Heart left ventricle (tissue), 16 donors: ENCODE results near the gene NCOA3. TPM values are rescaled to one million over a fixed set of nuclear protein-coding genes. Genes with fewer than 3 reads are reported as not detected.

Source experiments
- ATAC-seq, 4 donors: fragments of 200-7000 bp; cut with Tn5 transposase; one replicate each; pipeline ENCODE4 v1.9.1; 2020 to 2022; ENCODE audit warnings: moderate library complexity in 4 of 4, mild to moderate bottlenecking in 3 of 4, moderate number of reproducible peaks in 1 of 4
- DNase-seq, 5 donors: peaks; one replicate each; pipeline ENCODE4 v3.0.0-alpha.2; 2020
- H3K27ac ChIP-seq, 12 donors: fragments of 200-600 bp; sonication (generic) in 4 of 12; one replicate each; pipeline versions ENCODE4 v1.5.0 to v1.8.0; 2016 to 2022; ENCODE audit warnings: mild to moderate bottlenecking in 2 of 12
- H3K27me3 ChIP-seq, 9 donors: fragments of 200-600 bp; sonication (generic) in 2 of 9; one replicate each; pipeline versions ENCODE4 v1.5.1 to v1.8.0; 2016 to 2022; ENCODE audit warnings: mild to moderate bottlenecking in 3 of 9
- H3K36me3 ChIP-seq, 9 donors: fragments of 200-600 bp; sonication (generic) in 2 of 9; one replicate each; pipeline versions ENCODE4 v1.5.0 to v1.8.0; 2018 to 2022; ENCODE audit warnings: mild to moderate bottlenecking in 2 of 9
- H3K4me1 ChIP-seq, 12 donors: fragments of 200-600 bp; sonication (generic) in 4 of 12; one replicate each; pipeline versions ENCODE4 v1.5.0 to v1.8.0; 2016 to 2022; ENCODE audit warnings: mild to moderate bottlenecking in 3 of 12
- H3K4me3 ChIP-seq, 12 donors: fragments of 200-600 bp; sonication (generic) in 4 of 12; one replicate each; pipeline versions ENCODE4 v1.5.0 to v1.8.0; 2017 to 2022; ENCODE audit warnings: mild to moderate bottlenecking in 9 of 12, moderate library complexity in 4 of 12
- H3K9me3 ChIP-seq, 12 donors: fragments of 200-600 bp; sonication (generic) in 4 of 12; one replicate each; pipeline versions ENCODE4 v1.5.0 to v1.8.0; 2016 to 2022; ENCODE audit warnings: mild to moderate bottlenecking in 1 of 12
- POLR2A ChIP-seq, 2 donors: fragments of 450-650 bp; IDR thresholded peaks; one replicate each; pipeline ENCODE4 v1.6.1; 2017; ENCODE audit warnings: antibody characterized with exemption in 2 of 2, mild to moderate bottlenecking in 2 of 2, moderate library complexity in 2 of 2
- WGBS, 4 donors: extraction: QIAGEN DNeasy Blood & Tissue Kit in 2 of 4; methylation state at CpG; one replicate each; pipeline versions ENCODE4 v1.1.5 to v1.1.7; 2013 to 2018; 5-methylcytosine and 5-hydroxymethylcytosine counted together
- intact Hi-C, 10 donors: fragments of 100-400 bp; cut with DNase I; formaldehyde crosslinking; loops; one replicate each; pipeline versions ENCODE4 v1.11.1 to v1.14.2; 2022
- polyA plus RNA-seq, 2 donors: library from polyadenylated mRNA; stranded (reverse); fragments of 200-250 nt; gene quantifications; one replicate each; pipeline ENCODE4 v1.2.3, GENCODE V29; 2013
- total RNA-seq, 9 donors: library from RNA; depleted of rRNA in 2 of 9; stranded (reverse); fragments of >200 nt in 2 of 9; fragmentation: NEBNext Ultra II Directional in 3 of 9; extraction: Animal tissue kit (Norgen Biotek cat#: 25700) in 3 of 9; gene quantifications; one replicate each; pipeline versions ENCODE4 v1.1.0 to v1.2.4, GENCODE V29; 2016 to 2023
- TF ChIP-seq, protein P1 (sequence below), 12 donors: fragments of 200-600 bp; sonication (generic) in 4 of 12; IDR thresholded peaks; one replicate each; pipeline versions ENCODE4 v1.5.0 to v1.8.0; 2018 to 2022; ENCODE audit warnings: antibody characterized with exemption in 12 of 12, mild to moderate bottlenecking in 5 of 12
- donor health status: ischemic (EF 13 %, LVEDD 7.1; RV severe dilation, severe dysfunction).
- donor health status: healthy with polysubstance abuse.
- donor health status: DM: no; HTN: yes; CAD: no.
- donor health status: DM: no; HTN: no; CAD: no.
- donor health status: ischemic (EF 25% LVEDD 6.9; RV normal size, moderate dysfunction).
- donor health status: ischemic (EF 25% LVEDD 5.7; RV mildly dilated, moderate dysfunction).
- donor health status: healthy.
- donor health status: DM: yes; HTN: yes; CAD: no.
- donor health status: ischemic (EF 35%, LVEDD 5.7; RV mildly dilated, moderate dysfunction).
- donor health status: nonischemic (EF 11% LVEDD 7.7; RV severe dilation, severe dysfunction).
- donor health status: DM: yes; HTN: yes; CAD: no.
- donor health status: PGD.
- donor health status: ischemic (EF 29% LVEDD 5.4; RV normal size, mild dysfunction).
- donor health status: nonischemic (EF 23%, LVEDD 6.1; RV moderate dilation, normal function).

Gene NCOA3
- total and polyA plus RNA-seq, 11 donors, result 6.7 to 39.3 (median 25.3) TPM

DNA sequence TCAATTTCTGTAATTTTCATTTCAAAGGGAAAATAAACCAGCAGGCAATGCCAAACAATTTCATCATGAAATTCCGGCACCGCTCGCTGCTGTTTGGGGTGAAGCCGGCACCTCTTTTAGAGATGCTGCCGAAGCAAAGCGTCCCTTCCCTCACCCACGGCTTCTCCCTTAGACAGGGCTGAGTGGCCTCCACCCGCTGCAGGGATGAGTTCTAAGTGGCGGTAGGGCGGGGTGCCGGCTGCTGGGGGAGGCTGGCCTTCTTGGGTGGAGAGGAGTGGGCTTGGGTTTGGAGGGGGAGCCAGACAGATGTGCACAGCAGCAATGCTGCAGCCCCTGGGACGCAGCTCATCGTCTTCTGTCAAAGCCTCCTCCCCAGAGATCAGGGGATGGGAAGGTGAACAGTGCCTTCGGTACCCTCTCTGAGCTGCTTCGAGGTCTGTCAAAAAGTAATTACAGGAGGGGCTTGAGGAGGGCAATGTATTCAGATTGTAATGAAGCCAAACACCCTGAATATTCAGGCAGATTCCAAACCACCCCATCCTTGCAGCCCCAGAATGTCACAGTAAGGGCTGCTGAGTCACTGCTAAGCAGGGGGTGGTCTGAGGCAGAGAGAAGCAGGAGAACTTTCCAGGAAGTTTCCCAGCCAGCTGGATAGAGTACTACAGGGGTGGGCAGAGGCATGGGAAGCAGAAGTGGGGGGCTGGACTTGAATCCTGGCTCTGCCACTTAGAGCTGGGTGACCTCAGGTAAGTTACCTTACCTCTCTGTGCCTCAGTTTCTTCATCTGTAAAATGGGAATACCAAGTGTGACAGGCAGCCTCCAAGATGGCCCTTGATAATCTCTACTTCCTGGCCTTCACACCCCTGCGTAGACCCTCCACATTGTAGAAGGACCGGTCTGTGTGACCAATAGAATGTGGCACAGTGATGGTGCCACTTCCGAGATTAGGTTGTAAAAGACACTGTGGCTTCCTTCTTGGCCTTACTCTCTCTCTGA, 187.0 kb downstream of the NCOA3 start:
- Histone ChIP-seq H3K4me1 (no peaks in the 10 kb centered on the region), H3K4me3 (no peak overlapping the region), H3K9me3 (peaks cover 0 to 41% (median 29%) of the 10 kb centered on the region in 12 donors), H3K27ac (no peak overlapping the region), H3K36me3 (peaks cover 0 to 36% (median 5%) of the 10 kb centered on the region in 9 donors), H3K27me3 (no peaks in the 10 kb centered on the region)
- ATAC-seq (no peak), DNase-seq (no peak)
- WGBS, 4 donors, result 84 to 92% (median 85%) methylated on average over 16 to 18 of the region's 18 CpGs
- TF ChIP-seq, protein P1, sequence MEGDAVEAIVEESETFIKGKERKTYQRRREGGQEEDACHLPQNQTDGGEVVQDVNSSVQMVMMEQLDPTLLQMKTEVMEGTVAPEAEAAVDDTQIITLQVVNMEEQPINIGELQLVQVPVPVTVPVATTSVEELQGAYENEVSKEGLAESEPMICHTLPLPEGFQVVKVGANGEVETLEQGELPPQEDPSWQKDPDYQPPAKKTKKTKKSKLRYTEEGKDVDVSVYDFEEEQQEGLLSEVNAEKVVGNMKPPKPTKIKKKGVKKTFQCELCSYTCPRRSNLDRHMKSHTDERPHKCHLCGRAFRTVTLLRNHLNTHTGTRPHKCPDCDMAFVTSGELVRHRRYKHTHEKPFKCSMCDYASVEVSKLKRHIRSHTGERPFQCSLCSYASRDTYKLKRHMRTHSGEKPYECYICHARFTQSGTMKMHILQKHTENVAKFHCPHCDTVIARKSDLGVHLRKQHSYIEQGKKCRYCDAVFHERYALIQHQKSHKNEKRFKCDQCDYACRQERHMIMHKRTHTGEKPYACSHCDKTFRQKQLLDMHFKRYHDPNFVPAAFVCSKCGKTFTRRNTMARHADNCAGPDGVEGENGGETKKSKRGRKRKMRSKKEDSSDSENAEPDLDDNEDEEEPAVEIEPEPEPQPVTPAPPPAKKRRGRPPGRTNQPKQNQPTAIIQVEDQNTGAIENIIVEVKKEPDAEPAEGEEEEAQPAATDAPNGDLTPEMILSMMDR (IDR thresholded peaks at IDR 0.05), result no peak
- no peak for TF ChIP-seq POLR2A (IDR thresholded peaks at IDR 0.05)
- intact Hi-C loops, result loop anchor here in 4 of 10 donors (5.0 to 10.0 kb wide), 2 partner anchors 84 to 96 kb away; partner anchors contain the start of gene SULF2 (in 3 of the 4)

DNA sequence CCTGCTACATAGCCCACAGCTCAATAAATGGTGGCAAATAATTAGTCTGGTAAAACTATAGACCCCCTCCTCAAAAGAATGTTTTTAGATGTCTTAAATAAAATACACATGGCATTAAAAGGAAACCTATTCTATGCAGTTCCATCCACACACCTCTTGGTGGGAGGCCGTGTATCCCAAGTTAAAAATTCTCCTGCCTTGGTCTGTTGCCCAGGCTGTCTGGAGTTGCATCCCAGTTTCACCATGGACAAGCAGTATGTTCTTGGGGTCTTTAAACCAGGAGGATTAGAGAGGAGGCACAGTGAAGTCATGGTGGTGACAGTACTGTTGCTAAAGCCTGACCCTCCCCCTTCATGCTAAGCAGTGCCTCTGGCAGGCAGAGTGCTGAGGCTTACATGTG, 188.0 kb downstream of the NCOA3 start:
- DNase-seq (no peak), ATAC-seq (no peak)
- H3K9me3 ChIP-seq, result peaks cover 0 to 46% (median 29%) of the 10 kb centered on the region in 12 donors
- no peak overlapping the region for H3K4me3 ChIP-seq
- peaks cover 0 to 38% (median 5%) of the 10 kb centered on the region in 9 donors for H3K36me3 ChIP-seq
- no peak overlapping the region for H3K27ac ChIP-seq
- no peak for TF ChIP-seq POLR2A (IDR thresholded peaks at IDR 0.05)
- TF ChIP-seq, protein P1 (IDR thresholded peaks at IDR 0.05), result no peak
- intact Hi-C loops, result loop anchor here in 4 of 10 donors (5.0 to 10.0 kb wide), 2 partner anchors 83 to 95 kb away; partner anchors contain the start of gene SULF2 (in 3 of the 4)
- no peaks in the 10 kb centered on the region for H3K27me3 ChIP-seq
- 95 to 98% (median 96%) methylated on average over 1 of the region's 1 CpG for WGBS, 4 donors
- no peaks in the 10 kb centered on the region for H3K4me1 ChIP-seq

DNA sequence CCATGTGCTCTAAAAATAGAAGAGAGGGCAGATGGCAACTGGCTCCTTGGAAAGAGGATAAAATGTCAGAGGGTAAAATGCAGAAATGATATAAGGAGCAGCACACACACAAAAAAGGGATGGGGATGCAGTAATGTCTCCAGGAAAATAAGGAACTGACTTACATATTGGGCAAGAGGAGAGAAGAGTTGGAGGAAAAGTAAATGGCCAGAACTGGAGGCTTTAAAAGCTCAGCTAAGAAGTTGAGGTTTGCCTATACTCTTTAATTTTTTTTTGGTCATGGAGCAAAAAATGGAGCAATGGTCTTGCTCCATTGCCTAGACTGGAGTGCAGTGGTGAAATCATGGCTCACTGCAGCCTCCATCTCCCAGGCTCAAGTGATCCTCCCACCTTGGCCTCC, 189.9 kb downstream of the NCOA3 start:
- Histone ChIP-seq H3K4me3 (no peak overlapping the region), H3K36me3 (peaks cover 0 to 38% (median 5%) of the 10 kb centered on the region in 9 donors), H3K27ac (no peak overlapping the region), H3K4me1 (no peaks in the 10 kb centered on the region), H3K27me3 (no peaks in the 10 kb centered on the region), H3K9me3 (peaks cover 0 to 46% (median 29%) of the 10 kb centered on the region in 12 donors)
- intact Hi-C loops, result no loop called here
- no peak for TF ChIP-seq POLR2A (IDR thresholded peaks at IDR 0.05)
- TF ChIP-seq, protein P1 (IDR thresholded peaks at IDR 0.05), result no peak
- DNase-seq, result no peak
- no peak for ATAC-seq
